Measurements from ENCODE around the gene RIPPLY1.

GRCh38 chrX:106927023-106927422, 23.9 kb upstream of the RIPPLY1 start:
- TF ChIP-seq CTCF (IDR thresholded peaks at IDR 0.05; ENCODE audit: poor library complexity) (no peak), EZH2phosphoT487 (IDR thresholded peaks at IDR 0.05; ENCODE audit: low read depth, severe bottlenecking, unreplicated experiment) (no peak), EZH2 (IDR thresholded peaks at IDR 0.05; ENCODE audit: borderline replicate concordance) (no peak)

Measured in hepatocyte (in vitro differentiated cells).